ENCODE data around the gene CMKLR1. TPM values are rescaled to one million over a fixed set of nuclear protein-coding genes. Genes with fewer than 3 reads are reported as not detected.

Gene CMKLR1
- total RNA-seq, 5 donors from 2014 or later (not counting 1 experiment from before 2014, with no cell fraction given): 0.76 to 6.7 (median 0.98) TPM

DNA sequence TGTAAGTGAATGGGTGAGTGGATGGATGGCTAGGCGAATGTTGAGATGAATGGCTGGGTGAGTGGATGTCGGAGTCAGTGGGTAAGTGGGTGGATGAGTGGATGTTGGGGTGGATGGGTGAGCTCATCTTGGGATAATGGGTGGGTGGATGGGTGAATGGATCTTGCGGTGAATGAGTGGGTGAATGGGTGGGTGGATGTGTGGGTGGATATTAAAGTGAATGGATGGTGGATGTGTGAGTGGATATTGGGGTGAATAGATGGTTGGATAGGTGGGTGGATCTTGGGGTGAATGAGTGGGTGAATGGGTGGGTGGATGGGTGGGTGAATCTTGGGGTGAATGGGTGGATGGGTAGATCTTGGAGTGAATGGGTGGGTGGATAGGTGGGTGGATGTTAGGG, 51.9 kb downstream of the CMKLR1 start:
- peaks cover 0 to 26% of the 10 kb centered on the region in 2 experiments for H3K27me3 ChIP-seq (replicated peaks in 1 of 2; ENCODE audit: control insufficient read depth in 2 of 2, extremely low read depth in 1 of 2, insufficient read depth in 2 of 2, low read length in 1 of 2)
- H3K4me3 ChIP-seq (ENCODE audit: control insufficient read depth in 1 of 2, extremely low read depth in 1 of 2, low read length in 1 of 2): no peak overlapping the region
- ChIA-PET POLR2A (no interaction called here), CTCF (no interaction called here)
- WGBS (ENCODE audit: insufficient coverage): 77% methylated on average over 3 of the region's 3 CpGs
- H3K36me3 Mint-ChIP-seq: no peaks in the 10 kb centered on the region
- ATAC-seq (replicated peaks in 1 of 4) (no peak), DNase-seq (no peak)
- no peaks in the 10 kb centered on the region for H3K9me3 ChIP-seq
- H3K4me3 Mint-ChIP-seq: no peak overlapping the region
- no peaks in the 10 kb centered on the region for H3K36me3 ChIP-seq (ENCODE audit: control insufficient read depth in 2 of 2, extremely low read depth in 1 of 2, insufficient read depth in 1 of 2, low read length in 1 of 2)
- H3K4me1 Mint-ChIP-seq: peaks cover 4 to 19% (median 15%) of the 10 kb centered on the region in 3 donors
- H3K27me3 Mint-ChIP-seq: peaks cover 14 to 21% of the 10 kb centered on the region in 2 donors
- H3K4me1 ChIP-seq (ENCODE audit: control insufficient read depth in 1 of 2, extremely low read depth in 1 of 2, insufficient read depth in 2 of 2, low read length in 2 of 2): peaks cover 0 to 17% of the 10 kb centered on the region in 2 experiments
- no peak overlapping the region for H3K27ac Mint-ChIP-seq
- no peak overlapping the region for H3K27ac ChIP-seq (ENCODE audit: low read length)
- no peaks in the 10 kb centered on the region for H3K9me3 Mint-ChIP-seq

GRCh38 chr12:108285016-108285415, 54.1 kb downstream of the CMKLR1 start:
- no peak for ATAC-seq (replicated peaks in 1 of 4)
- CTCF ChIA-PET: no interaction called here
- POLR2A ChIA-PET: no interaction called here
- Histone ChIP-seq H3K4me1 (ENCODE audit: control insufficient read depth in 1 of 2, extremely low read depth in 1 of 2, insufficient read depth in 2 of 2, low read length in 2 of 2) (peaks cover 0 to 17% of the 10 kb centered on the region in 2 experiments), H3K27me3 (replicated peaks in 1 of 2; ENCODE audit: control insufficient read depth in 2 of 2, extremely low read depth in 1 of 2, insufficient read depth in 2 of 2, low read length in 1 of 2) (peaks cover 0 to 24% of the 10 kb centered on the region in 2 experiments), H3K27ac (ENCODE audit: low read length) (no peak overlapping the region), H3K9me3 (no peaks in the 10 kb centered on the region), H3K4me3 (ENCODE audit: control insufficient read depth in 1 of 2, extremely low read depth in 1 of 2, low read length in 1 of 2) (no peak overlapping the region), H3K36me3 (ENCODE audit: control insufficient read depth in 2 of 2, extremely low read depth in 1 of 2, insufficient read depth in 1 of 2, low read length in 1 of 2) (no peaks in the 10 kb centered on the region)
- Mint-ChIP-seq H3K27ac (no peak overlapping the region), H3K4me3 (no peak overlapping the region), H3K36me3 (no peaks in the 10 kb centered on the region), H3K27me3 (peaks cover 11 to 21% of the 10 kb centered on the region in 2 donors), H3K9me3 (no peaks in the 10 kb centered on the region), H3K4me1 (peaks cover 4 to 22% (median 15%) of the 10 kb centered on the region in 3 donors)
- DNase-seq: no peak
- no CpG with 5 or more reads among the region's 2 CpGs for WGBS (ENCODE audit: insufficient coverage)

- no peaks in the 10 kb centered on the region for H3K9me3 ChIP-seq
- ChIA-PET CTCF (no interaction called here), POLR2A (no interaction called here)
- H3K27me3 Mint-ChIP-seq: peaks cover 11 to 21% of the 10 kb centered on the region in 2 donors
- no peak overlapping the region for H3K4me3 ChIP-seq (ENCODE audit: control insufficient read depth in 1 of 2, extremely low read depth in 1 of 2, low read length in 1 of 2)
- WGBS (ENCODE audit: insufficient coverage): 93% methylated on average over 4 of the region's 7 CpGs
- H3K4me1 Mint-ChIP-seq: peaks cover 4 to 22% (median 15%) of the 10 kb centered on the region in 3 donors
- no peaks in the 10 kb centered on the region for H3K9me3 Mint-ChIP-seq
- H3K36me3 ChIP-seq (ENCODE audit: control insufficient read depth in 2 of 2, extremely low read depth in 1 of 2, insufficient read depth in 1 of 2, low read length in 1 of 2): no peaks in the 10 kb centered on the region
- no peaks in the 10 kb centered on the region for H3K36me3 Mint-ChIP-seq
- H3K4me3 Mint-ChIP-seq: no peak overlapping the region
- no peak overlapping the region for H3K27ac ChIP-seq (ENCODE audit: low read length)
- no peak for ATAC-seq (replicated peaks in 1 of 4)
- no peak overlapping the region for H3K27ac Mint-ChIP-seq
- H3K27me3 ChIP-seq (replicated peaks in 1 of 2; ENCODE audit: control insufficient read depth in 2 of 2, extremely low read depth in 1 of 2, insufficient read depth in 2 of 2, low read length in 1 of 2): peaks cover 0 to 19% of the 10 kb centered on the region in 2 experiments
- DNase-seq: no peak
- H3K4me1 ChIP-seq (ENCODE audit: control insufficient read depth in 1 of 2, extremely low read depth in 1 of 2, insufficient read depth in 2 of 2, low read length in 2 of 2): peaks cover 0 to 17% of the 10 kb centered on the region in 2 experiments
Measured at GRCh38 chr12:108284163-108284562, 54.9 kb downstream of the CMKLR1 start.

DNA sequence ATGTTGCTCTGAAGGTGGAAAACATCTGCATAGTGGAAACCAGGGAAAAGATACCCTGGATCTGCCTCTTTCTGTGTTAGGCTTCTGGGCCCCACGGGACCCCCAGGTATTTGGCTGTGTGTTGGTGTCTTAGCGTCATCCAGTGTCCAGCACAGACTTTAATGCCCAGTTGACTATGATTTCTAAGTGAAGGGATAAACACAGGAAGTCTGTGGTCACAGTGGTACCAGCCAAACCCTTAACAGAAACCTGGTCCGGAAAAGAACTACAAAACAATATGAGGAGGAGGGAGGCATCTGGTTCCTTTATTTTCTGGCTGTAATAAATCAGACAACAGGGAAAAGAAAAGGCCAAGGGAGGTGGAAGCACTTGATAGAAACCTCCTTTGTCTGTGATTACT, 56.4 kb downstream of the CMKLR1 start:
- peaks cover 4 to 23% (median 15%) of the 10 kb centered on the region in 3 donors for H3K4me1 Mint-ChIP-seq
- ATAC-seq (replicated peaks in 1 of 4): no peak
- ChIA-PET CTCF (no interaction called here), POLR2A (no interaction called here)
- no peak overlapping the region for H3K4me3 Mint-ChIP-seq
- H3K36me3 Mint-ChIP-seq: no peaks in the 10 kb centered on the region
- Histone ChIP-seq H3K36me3 (ENCODE audit: control insufficient read depth in 2 of 2, extremely low read depth in 1 of 2, insufficient read depth in 1 of 2, low read length in 1 of 2) (no peaks in the 10 kb centered on the region), H3K4me3 (ENCODE audit: control insufficient read depth in 1 of 2, extremely low read depth in 1 of 2, low read length in 1 of 2) (no peak overlapping the region), H3K27me3 (replicated peaks in 1 of 2; ENCODE audit: control insufficient read depth in 2 of 2, extremely low read depth in 1 of 2, insufficient read depth in 2 of 2, low read length in 1 of 2) (peaks cover 0 to 17% of the 10 kb centered on the region in 2 experiments), H3K9me3 (no peaks in the 10 kb centered on the region), H3K27ac (ENCODE audit: low read length) (no peak overlapping the region), H3K4me1 (ENCODE audit: control insufficient read depth in 1 of 2, extremely low read depth in 1 of 2, insufficient read depth in 2 of 2, low read length in 2 of 2) (peaks cover 0 to 17% of the 10 kb centered on the region in 2 experiments)
- H3K27me3 Mint-ChIP-seq: peaks cover 7 to 13% of the 10 kb centered on the region in 2 donors
- no peak for DNase-seq
- H3K9me3 Mint-ChIP-seq: no peaks in the 10 kb centered on the region
- WGBS (ENCODE audit: insufficient coverage): no CpG with 5 or more reads among the region's 3 CpGs
- H3K27ac Mint-ChIP-seq: no peak overlapping the region

DNA sequence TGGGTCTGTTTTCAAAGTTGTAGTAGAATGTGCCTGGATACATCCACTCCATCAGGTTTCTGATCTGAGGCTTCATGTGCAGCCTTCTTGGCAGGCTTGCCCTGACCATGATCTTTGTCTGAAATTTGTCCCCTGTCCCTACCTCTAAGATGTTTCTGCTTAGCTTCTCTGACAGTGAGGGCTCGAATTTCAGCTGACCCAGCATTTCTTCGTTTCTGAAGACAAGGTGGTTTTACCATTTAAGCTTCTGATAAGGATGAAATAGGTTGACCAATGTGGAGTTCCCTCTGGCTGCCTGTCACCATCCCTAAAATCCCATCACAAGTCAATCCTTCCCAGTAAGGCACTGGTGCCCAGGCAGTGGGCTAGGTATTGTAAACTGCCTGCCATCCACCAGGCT, 57.0 kb downstream of the CMKLR1 start:
- ChIA-PET POLR2A (no interaction called here), CTCF (no interaction called here)
- Histone ChIP-seq H3K36me3 (ENCODE audit: control insufficient read depth in 2 of 2, extremely low read depth in 1 of 2, insufficient read depth in 1 of 2, low read length in 1 of 2) (no peaks in the 10 kb centered on the region), H3K4me1 (ENCODE audit: control insufficient read depth in 1 of 2, extremely low read depth in 1 of 2, insufficient read depth in 2 of 2, low read length in 2 of 2) (peaks cover 0 to 17% of the 10 kb centered on the region in 2 experiments), H3K4me3 (ENCODE audit: control insufficient read depth in 1 of 2, extremely low read depth in 1 of 2, low read length in 1 of 2) (no peak overlapping the region), H3K27me3 (replicated peaks in 1 of 2; ENCODE audit: control insufficient read depth in 2 of 2, extremely low read depth in 1 of 2, insufficient read depth in 2 of 2, low read length in 1 of 2) (peaks cover 0 to 17% of the 10 kb centered on the region in 2 experiments), H3K27ac (ENCODE audit: low read length) (no peak overlapping the region), H3K9me3 (no peaks in the 10 kb centered on the region)
- no peaks in the 10 kb centered on the region for H3K36me3 Mint-ChIP-seq
- H3K27ac Mint-ChIP-seq: no peak overlapping the region
- WGBS (ENCODE audit: insufficient coverage): no CpG with 5 or more reads among the region's 2 CpGs
- no peak for ATAC-seq (replicated peaks in 1 of 4)
- H3K4me1 Mint-ChIP-seq: peaks cover 4 to 26% (median 15%) of the 10 kb centered on the region in 3 donors
- no peak overlapping the region for H3K4me3 Mint-ChIP-seq
- no peak for DNase-seq
- no peaks in the 10 kb centered on the region for H3K9me3 Mint-ChIP-seq
- peaks cover 7 to 12% of the 10 kb centered on the region in 2 donors for H3K27me3 Mint-ChIP-seq

GRCh38 chr12:108277613-108278012, 61.5 kb downstream of the CMKLR1 start:
- H3K36me3 Mint-ChIP-seq: no peaks in the 10 kb centered on the region

DNA sequence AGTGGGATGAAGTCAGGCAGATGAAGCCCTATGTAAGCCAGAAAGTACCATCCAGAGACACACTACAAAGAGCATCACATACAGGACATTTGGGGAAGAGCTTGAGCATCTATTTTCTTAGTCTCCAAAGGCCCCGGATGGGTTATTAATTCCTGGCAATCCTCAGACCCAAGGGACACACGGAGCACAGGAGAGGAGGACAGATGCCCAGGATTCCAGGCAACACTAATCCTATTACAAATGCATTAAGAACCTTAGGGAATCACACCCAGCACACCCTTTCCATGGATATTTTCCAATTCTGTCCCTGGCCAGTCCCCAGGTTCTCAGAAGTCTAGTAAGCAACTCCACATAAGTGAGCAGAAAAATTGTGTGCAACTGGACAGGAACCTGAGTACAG, 65.9 kb downstream of the CMKLR1 start:
- ChIA-PET CTCF (no interaction called here), POLR2A (no interaction called here)
- Mint-ChIP-seq H3K36me3 (no peaks in the 10 kb centered on the region), H3K27ac (no peak overlapping the region), H3K4me1 (peaks cover 0 to 4% (median 0%) of the 10 kb centered on the region in 3 donors), H3K27me3 (peaks cover 0 to 3% of the 10 kb centered on the region in 2 donors), H3K4me3 (no peak overlapping the region), H3K9me3 (peaks cover 0 to 5% (median 2%) of the 10 kb centered on the region in 3 donors)
- H3K36me3 ChIP-seq (ENCODE audit: control insufficient read depth in 2 of 2, extremely low read depth in 1 of 2, insufficient read depth in 1 of 2, low read length in 1 of 2): no peaks in the 10 kb centered on the region
- no peak overlapping the region for H3K27ac ChIP-seq (ENCODE audit: low read length)
- DNase-seq: no peak
- peaks cover 0 to 3% of the 10 kb centered on the region in 2 experiments for H3K27me3 ChIP-seq (replicated peaks in 1 of 2; ENCODE audit: control insufficient read depth in 2 of 2, extremely low read depth in 1 of 2, insufficient read depth in 2 of 2, low read length in 1 of 2)
- WGBS (ENCODE audit: insufficient coverage): 80% methylated on average over 1 of the region's 2 CpGs
- H3K9me3 ChIP-seq: no peaks in the 10 kb centered on the region
- H3K4me1 ChIP-seq (ENCODE audit: control insufficient read depth in 1 of 2, extremely low read depth in 1 of 2, insufficient read depth in 2 of 2, low read length in 2 of 2): no peaks in the 10 kb centered on the region
- H3K4me3 ChIP-seq (ENCODE audit: control insufficient read depth in 1 of 2, extremely low read depth in 1 of 2, low read length in 1 of 2): no peak overlapping the region
- no peak for ATAC-seq (replicated peaks in 1 of 4)

More at GRCh38 chr12:108277613-108278012, 61.5 kb downstream of the CMKLR1 start:
- no peak overlapping the region for H3K4me3 Mint-ChIP-seq
- H3K4me1 ChIP-seq (ENCODE audit: control insufficient read depth in 1 of 2, extremely low read depth in 1 of 2, insufficient read depth in 2 of 2, low read length in 2 of 2): peaks cover 0 to 4% of the 10 kb centered on the region in 2 experiments
- H3K27ac Mint-ChIP-seq: no peak overlapping the region
- CTCF ChIA-PET: no interaction called here
- H3K9me3 Mint-ChIP-seq: no peaks in the 10 kb centered on the region
- peaks cover under 1 to 11% (median 2%) of the 10 kb centered on the region in 3 donors for H3K4me1 Mint-ChIP-seq
- DNase-seq (no peak), ATAC-seq (replicated peaks in 1 of 4) (no peak)
- H3K27me3 ChIP-seq (replicated peaks in 1 of 2; ENCODE audit: control insufficient read depth in 2 of 2, extremely low read depth in 1 of 2, insufficient read depth in 2 of 2, low read length in 1 of 2): peaks cover 0 to 9% of the 10 kb centered on the region in 2 experiments
- H3K4me3 ChIP-seq (ENCODE audit: control insufficient read depth in 1 of 2, extremely low read depth in 1 of 2, low read length in 1 of 2): no peak overlapping the region
- no peaks in the 10 kb centered on the region for H3K9me3 ChIP-seq
- H3K27me3 Mint-ChIP-seq: peaks cover 0 to 2% of the 10 kb centered on the region in 2 donors
- H3K27ac ChIP-seq (ENCODE audit: low read length): no peak overlapping the region
- POLR2A ChIA-PET: no interaction called here
- no peaks in the 10 kb centered on the region for H3K36me3 ChIP-seq (ENCODE audit: control insufficient read depth in 2 of 2, extremely low read depth in 1 of 2, insufficient read depth in 1 of 2, low read length in 1 of 2)
